IPS-15b (cell line): Measurements from ENCODE around the gene ZNF732.
"Not testable (repeated sequence)": the region's sequence is repeated elsewhere in the genome, so short reads cannot be mapped to it uniquely, and the experiment has no call there.

Experiments
- H3K27me3 ChIP-seq: one replicate; pipeline ENCODE4 v1.6.1; 2013; ENCODE audit warnings: low read length; ENCODE audit not compliant: control insufficient read depth, insufficient read depth
- H3K36me3 ChIP-seq: one replicate; pipeline ENCODE4 v1.6.1; 2013; ENCODE audit warnings: low read length; ENCODE audit not compliant: control insufficient read depth, insufficient read depth
- H3K4me1 ChIP-seq: one replicate; pipeline ENCODE4 v1.6.1; 2013; ENCODE audit warnings: mild to moderate bottlenecking, low read length; ENCODE audit not compliant: control insufficient read depth, insufficient read depth
- H3K4me3 ChIP-seq: one replicate; pipeline ENCODE4 v1.5.1; 2013; ENCODE audit warnings: low read depth, low read length
- H3K9ac ChIP-seq: one replicate; pipeline ENCODE4 v1.6.1; 2013; ENCODE audit warnings: low read depth, mild to moderate bottlenecking, low read length
- H3K9me3 ChIP-seq: one replicate; pipeline ENCODE4 v1.6.1; 2013; ENCODE audit warnings: mild to moderate bottlenecking, low read length; ENCODE audit not compliant: control insufficient read depth, insufficient read depth

ZNF732 gene

GRCh38 chr4:306551-306961 is 1.3 kb upstream of the ZNF732 start:
- H3K4me1 ChIP-seq: no peaks in the 10 kb centered on the region
- no peaks in the 10 kb centered on the region for H3K36me3 ChIP-seq
- H3K4me3 ChIP-seq: no peak overlapping the region
- H3K27me3 ChIP-seq: no peaks in the 10 kb centered on the region
- H3K9ac ChIP-seq: no peak overlapping the region
- H3K9me3 ChIP-seq: no peaks in the 10 kb centered on the region

GRCh38 chr4:304516-304915 is 758 bp downstream of the ZNF732 start:
- not testable (repeated sequence) for H3K27me3 ChIP-seq, H3K9me3 ChIP-seq, H3K4me1 ChIP-seq, H3K36me3 ChIP-seq
- Histone ChIP-seq H3K4me3 (peak overlapping the region; percentile 89), H3K9ac (peak overlapping the region; percentile 88)

GRCh38 chr4:302381-302780 is 2.9 kb downstream of the ZNF732 start:
- no peaks in the 10 kb centered on the region for H3K4me1 ChIP-seq

GRCh38 chr4:294732-295131 is 10.5 kb downstream of the ZNF732 start:
- no peaks in the 10 kb centered on the region for H3K36me3 ChIP-seq
- no peaks in the 10 kb centered on the region for H3K4me1 ChIP-seq
- H3K27me3 ChIP-seq: no peaks in the 10 kb centered on the region
- H3K9me3 ChIP-seq: peaks cover 3% of the 10 kb centered on the region
- no peak overlapping the region for H3K4me3 ChIP-seq
- H3K9ac ChIP-seq: no peak overlapping the region

More at GRCh38 chr4:302381-302780, 2.9 kb downstream of the ZNF732 start:
- H3K9me3 ChIP-seq: no peaks in the 10 kb centered on the region
- peaks cover 2% of the 10 kb centered on the region for H3K36me3 ChIP-seq
- no peak overlapping the region for H3K4me3 ChIP-seq
- H3K27me3 ChIP-seq: no peaks in the 10 kb centered on the region
- H3K9ac ChIP-seq: no peak overlapping the region

- no peak overlapping the region for H3K9ac ChIP-seq
- H3K27me3 ChIP-seq: no peaks in the 10 kb centered on the region
- H3K4me3 ChIP-seq: no peak overlapping the region
- H3K4me1 ChIP-seq: no peaks in the 10 kb centered on the region
- peaks cover 14% of the 10 kb centered on the region for H3K9me3 ChIP-seq
- H3K36me3 ChIP-seq: peaks cover 3% of the 10 kb centered on the region
These were observed 16.4 kb downstream of the ZNF732 start for GRCh38 chr4:288891-289290.

- Histone ChIP-seq H3K36me3 (peaks cover 3% of the 10 kb centered on the region), H3K9ac (no peak overlapping the region), H3K4me3 (no peak overlapping the region), H3K9me3 (peaks cover 52% of the 10 kb centered on the region), H3K4me1 (no peaks in the 10 kb centered on the region), H3K27me3 (no peaks in the 10 kb centered on the region)
These were observed 31.8 kb downstream of the ZNF732 start for GRCh38 chr4:273309-274017.

GRCh38 chr4:271492-272103 is 33.7 kb downstream of the ZNF732 start:
- Histone ChIP-seq H3K9me3 (peaks cover 57% of the 10 kb centered on the region), H3K27me3 (no peaks in the 10 kb centered on the region), H3K9ac (no peak overlapping the region), H3K4me1 (no peaks in the 10 kb centered on the region), H3K36me3 (peaks cover 3% of the 10 kb centered on the region), H3K4me3 (no peak overlapping the region)

DNA sequence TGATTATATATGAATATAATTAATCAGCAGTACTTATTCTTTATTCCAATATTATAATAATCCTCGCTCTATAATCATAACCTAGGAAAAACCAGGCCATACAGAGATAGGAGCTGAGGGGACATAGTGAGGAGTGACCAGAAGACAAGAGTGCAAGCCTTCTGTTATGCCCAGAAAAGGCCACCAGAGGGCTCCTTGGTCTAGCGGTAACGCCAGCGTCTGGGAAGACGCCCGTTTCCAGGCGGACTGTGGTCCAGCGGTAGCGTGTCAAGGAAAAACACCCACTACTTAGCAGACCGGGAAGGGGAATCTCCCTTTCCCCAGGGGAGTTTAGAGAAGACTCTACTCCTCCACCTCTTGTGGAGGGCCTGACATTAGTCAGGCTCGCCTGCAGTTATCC is 46.0 kb downstream of the ZNF732 start:
- H3K27me3 ChIP-seq, H3K9ac ChIP-seq, H3K4me1 ChIP-seq, H3K36me3 ChIP-seq, H3K4me3 ChIP-seq: not testable (repeated sequence)
- H3K9me3 ChIP-seq: peaks cover 34% of the 10 kb centered on the region

DNA sequence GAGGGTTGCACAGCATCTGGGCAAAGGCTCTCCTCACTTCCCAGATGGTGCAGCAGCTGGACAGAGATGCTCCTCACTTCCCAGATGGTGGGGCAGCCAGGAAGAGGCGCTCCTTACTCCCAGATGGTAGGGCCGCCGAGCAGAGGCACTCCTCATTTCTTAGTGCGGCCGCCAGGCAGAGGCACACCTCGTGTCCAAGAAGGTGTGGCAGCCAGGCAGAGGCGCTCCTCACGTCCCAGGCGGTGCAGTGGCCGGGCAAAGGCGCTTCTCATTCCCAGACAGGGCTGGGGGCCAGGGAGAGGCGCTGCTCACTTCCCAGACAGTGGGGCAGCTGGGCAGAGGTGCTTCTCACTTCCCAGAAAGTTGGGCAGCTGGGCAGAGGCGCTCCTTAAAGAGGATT is 48.8 kb downstream of the ZNF732 start:
- H3K36me3 ChIP-seq: peaks cover 4% of the 10 kb centered on the region
- no peak overlapping the region for H3K4me3 ChIP-seq
- peaks cover 32% of the 10 kb centered on the region for H3K9me3 ChIP-seq
- H3K27me3 ChIP-seq: no peaks in the 10 kb centered on the region
- H3K9ac ChIP-seq: no peak overlapping the region
- no peaks in the 10 kb centered on the region for H3K4me1 ChIP-seq

DNA sequence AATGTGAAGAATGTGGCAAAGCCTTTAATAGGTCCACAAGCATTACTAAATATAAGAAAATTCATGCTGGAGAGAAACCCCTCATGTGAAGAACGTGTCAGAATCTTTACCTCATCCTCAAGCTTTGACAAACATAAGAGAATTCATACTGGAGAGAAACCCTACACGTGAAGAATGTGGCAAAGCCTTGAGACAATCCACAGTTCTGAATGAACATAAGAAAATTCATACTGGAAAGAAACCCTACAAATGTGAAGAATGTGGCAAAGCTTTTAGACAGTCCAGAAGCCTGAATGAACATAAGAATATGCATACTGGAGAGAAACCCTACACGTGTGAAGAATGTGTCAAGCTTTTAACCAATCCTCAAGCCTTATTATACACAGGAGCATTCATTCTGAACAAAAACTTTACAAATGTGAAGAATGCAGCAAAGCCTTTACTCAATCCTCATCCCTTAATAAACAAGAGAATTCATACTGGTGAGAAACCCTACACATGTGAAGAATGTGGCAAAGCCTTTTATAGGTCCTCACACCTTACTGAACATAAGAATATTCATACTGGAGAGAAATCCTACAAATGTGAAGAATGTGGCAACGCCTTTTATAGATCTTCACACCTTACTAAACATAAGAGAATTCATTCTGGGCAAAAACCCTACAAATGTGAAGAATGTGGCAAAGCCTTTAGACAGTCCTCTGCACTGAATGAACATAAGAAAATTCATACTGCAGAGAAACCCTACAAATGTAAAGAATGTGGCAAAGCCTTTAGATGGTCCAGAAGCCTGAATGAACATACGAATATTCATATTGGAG is 51.1 kb downstream of the ZNF732 start:
- Histone ChIP-seq H3K27me3 (no peaks in the 10 kb centered on the region), H3K36me3 (peaks cover 4% of the 10 kb centered on the region), H3K9me3 (peaks cover 38% of the 10 kb centered on the region), H3K9ac (no peak overlapping the region), H3K4me1 (no peaks in the 10 kb centered on the region), H3K4me3 (no peak overlapping the region)

DNA sequence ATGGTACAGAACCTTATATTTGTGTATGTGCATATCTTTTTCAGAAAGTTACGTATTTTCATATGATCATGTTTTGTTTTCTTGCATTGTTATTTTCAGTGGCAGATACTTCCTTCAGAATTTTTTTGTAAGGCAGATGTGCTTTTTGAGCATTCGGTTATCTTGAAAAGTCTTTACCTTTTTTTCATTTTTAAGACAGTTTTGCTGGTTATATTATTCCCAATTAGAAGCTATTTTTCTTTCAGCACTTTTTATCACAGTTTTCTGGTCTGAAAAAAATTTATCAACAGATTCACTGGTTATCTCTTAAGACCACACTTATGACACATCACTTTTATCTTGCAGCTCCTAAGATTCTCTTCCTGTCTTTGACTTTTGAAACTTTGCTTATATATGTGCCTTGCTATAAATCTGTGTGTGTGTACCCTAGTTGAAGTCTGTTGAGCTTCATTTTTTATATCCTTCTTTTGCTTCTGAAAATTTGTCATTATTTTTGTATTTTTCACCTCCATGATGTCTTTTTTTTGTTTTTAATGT is 53.1 kb downstream of the ZNF732 start:
- H3K4me1 ChIP-seq: no peaks in the 10 kb centered on the region
- peaks cover 4% of the 10 kb centered on the region for H3K36me3 ChIP-seq
- H3K27me3 ChIP-seq: no peaks in the 10 kb centered on the region
- H3K4me3 ChIP-seq: no peak overlapping the region
- H3K9ac ChIP-seq: no peak overlapping the region
- H3K9me3 ChIP-seq: peaks cover 30% of the 10 kb centered on the region
